HG02884 (cell line): ENCODE measurements around the gene AGMO.

ENCODE experiments used
- ATAC-seq: cut with Tn5 transposase; IDR thresholded peaks from one replicate; pipeline ENCODE4 v1.9.1; 2021; ENCODE audit warnings: mild to moderate bottlenecking, moderate library complexity; ENCODE audit not compliant: unreplicated experiment

Gene AGMO

GRCh38 chr7:15561835-15562234 is at the start of gene AGMO:
Gene AGMO (minus strand): TSS chr7:15562015.
- ATAC-seq, result no peak

GRCh38 chr7:15610503-15610902 is 48.7 kb upstream of the AGMO start:
- ATAC-seq, result no peak

GRCh38 chr7:15609287-15609686 is 47.5 kb upstream of the AGMO start:
- no peak for ATAC-seq

- ATAC-seq, result no peak
Observed at GRCh38 chr7:15607529-15608210, 45.9 kb upstream of the AGMO start.

GRCh38 chr7:15606561-15606960 is 44.7 kb upstream of the AGMO start:
- ATAC-seq, result no peak

- no peak for ATAC-seq
Observed at GRCh38 chr7:15604166-15604565, 42.4 kb upstream of the AGMO start.

GRCh38 chr7:15603124-15603523 is 41.3 kb upstream of the AGMO start:
- ATAC-seq, result no peak

GRCh38 chr7:15602236-15602635 is 40.4 kb upstream of the AGMO start:
- no peak for ATAC-seq

- ATAC-seq, result no peak
Observed at GRCh38 chr7:15601175-15601574, 39.4 kb upstream of the AGMO start.

- ATAC-seq, result no peak
Observed at GRCh38 chr7:15600298-15600697, 38.5 kb upstream of the AGMO start.

- ATAC-seq, result no peak
Observed at GRCh38 chr7:15594461-15594860, 32.6 kb upstream of the AGMO start.

GRCh38 chr7:15593382-15593781 is 31.6 kb upstream of the AGMO start:
- ATAC-seq, result no peak

GRCh38 chr7:15586266-15586665 is 24.5 kb upstream of the AGMO start:
- no peak for ATAC-seq

- ATAC-seq, result no peak
Observed at GRCh38 chr7:15584575-15584974, 22.8 kb upstream of the AGMO start.

GRCh38 chr7:15582773-15583172 is 21.0 kb upstream of the AGMO start:
- no peak for ATAC-seq

- no peak for ATAC-seq
Observed at GRCh38 chr7:15581352-15581951, 19.6 kb upstream of the AGMO start.

- ATAC-seq, result no peak
Observed at GRCh38 chr7:15580604-15581351, 19.0 kb upstream of the AGMO start.

- ATAC-seq, result no peak
Observed at GRCh38 chr7:15577600-15577999, 15.8 kb upstream of the AGMO start.

- ATAC-seq, result no peak
Observed at GRCh38 chr7:15571301-15571878, 9.6 kb upstream of the AGMO start.

- ATAC-seq, result no peak
Observed at GRCh38 chr7:15567652-15568051, 5.8 kb upstream of the AGMO start.

- no peak for ATAC-seq
Observed at GRCh38 chr7:15567036-15567435, 5.2 kb upstream of the AGMO start.

- no peak for ATAC-seq
Observed at GRCh38 chr7:15566476-15566875, 4.7 kb upstream of the AGMO start.
